ENCODE data around the gene LRP8. TPM values are rescaled to one million over a fixed set of nuclear protein-coding genes. Genes with fewer than 3 reads are reported as not detected.

LRP8 gene
- total RNA-seq, 1 experiment from 2014 or later = 16.1 TPM

GRCh38 chr1:53345996-53346813, 18.3 kb upstream of the LRP8 start:
- H3K4me3 ChIP-seq = no peak overlapping the region
- H3K27me3 ChIP-seq = no peaks in the 10 kb centered on the region
- no peaks in the 10 kb centered on the region for H3K36me3 ChIP-seq
- no peaks in the 10 kb centered on the region for H3K9me3 ChIP-seq
- no peak for DNase-seq

- Histone ChIP-seq H3K27me3 (no peaks in the 10 kb centered on the region), H3K9me3 (no peaks in the 10 kb centered on the region), H3K4me3 (no peak overlapping the region), H3K36me3 (no peaks in the 10 kb centered on the region)
- no peak for DNase-seq
These were observed 17.3 kb upstream of the LRP8 start for GRCh38 chr1:53344921-53345838.

GRCh38 chr1:53343831-53344668, 16.2 kb upstream of the LRP8 start:
- no peak overlapping the region for H3K4me3 ChIP-seq
- H3K27me3 ChIP-seq = no peaks in the 10 kb centered on the region

GRCh38 chr1:53342735-53343470, 15.0 kb upstream of the LRP8 start:
- no peaks in the 10 kb centered on the region for H3K27me3 ChIP-seq
- no peak for DNase-seq
- H3K4me3 ChIP-seq = no peak overlapping the region
- no peaks in the 10 kb centered on the region for H3K36me3 ChIP-seq
- no peaks in the 10 kb centered on the region for H3K9me3 ChIP-seq

More at GRCh38 chr1:53343831-53344668, 16.2 kb upstream of the LRP8 start:
- no peak for DNase-seq
- Histone ChIP-seq H3K9me3 (no peaks in the 10 kb centered on the region), H3K36me3 (no peaks in the 10 kb centered on the region)

GRCh38 chr1:53341961-53342707, 14.3 kb upstream of the LRP8 start:
- Histone ChIP-seq H3K27me3 (no peaks in the 10 kb centered on the region), H3K9me3 (no peaks in the 10 kb centered on the region), H3K36me3 (no peaks in the 10 kb centered on the region), H3K4me3 (no peak overlapping the region)
- no peak for DNase-seq

- Histone ChIP-seq H3K27me3 (no peaks in the 10 kb centered on the region), H3K36me3 (no peaks in the 10 kb centered on the region), H3K4me3 (no peak overlapping the region), H3K9me3 (no peaks in the 10 kb centered on the region)
- DNase-seq = no peak
These were observed 13.6 kb upstream of the LRP8 start for GRCh38 chr1:53341521-53341895.

GRCh38 chr1:53340660-53341520, 13.0 kb upstream of the LRP8 start:
- no peaks in the 10 kb centered on the region for H3K36me3 ChIP-seq
- no peak for DNase-seq
- H3K9me3 ChIP-seq = no peaks in the 10 kb centered on the region
- no peak overlapping the region for H3K4me3 ChIP-seq
- no peaks in the 10 kb centered on the region; the same call in 1 of the 2 replicates for H3K27me3 ChIP-seq

- H3K27me3 ChIP-seq = no peaks in the 10 kb centered on the region; the same call in 1 of the 2 replicates
- DNase-seq = no peak
- H3K9me3 ChIP-seq = no peaks in the 10 kb centered on the region
- H3K36me3 ChIP-seq = no peaks in the 10 kb centered on the region
- H3K4me3 ChIP-seq = no peak overlapping the region
These were observed 12.1 kb upstream of the LRP8 start for GRCh38 chr1:53339736-53340635.

GRCh38 chr1:53338423-53338822, 10.6 kb upstream of the LRP8 start:
- H3K9me3 ChIP-seq = no peaks in the 10 kb centered on the region
- H3K36me3 ChIP-seq = no peaks in the 10 kb centered on the region
- no peak for DNase-seq
- H3K27me3 ChIP-seq = no peaks in the 10 kb centered on the region; the same call in 1 of the 2 replicates
- no peak overlapping the region for H3K4me3 ChIP-seq

- H3K4me3 ChIP-seq = no peak overlapping the region
- H3K36me3 ChIP-seq = no peaks in the 10 kb centered on the region
- DNase-seq = no peak
- H3K9me3 ChIP-seq = no peaks in the 10 kb centered on the region
- no peaks in the 10 kb centered on the region; the same call in 1 of the 2 replicates for H3K27me3 ChIP-seq
These were observed 9.6 kb upstream of the LRP8 start for GRCh38 chr1:53337499-53337898.

GRCh38 chr1:53336146-53336545, 8.3 kb upstream of the LRP8 start:
- H3K27me3 ChIP-seq = no peaks in the 10 kb centered on the region; the same call in 1 of the 2 replicates
- H3K4me3 ChIP-seq = no peak overlapping the region
- H3K36me3 ChIP-seq = no peaks in the 10 kb centered on the region
- no peaks in the 10 kb centered on the region for H3K9me3 ChIP-seq
- DNase-seq = no peak

GRCh38 chr1:53335661-53336060, 7.8 kb upstream of the LRP8 start:
- DNase-seq = no peak
- Histone ChIP-seq H3K27me3 (no peaks in the 10 kb centered on the region; the same call in 1 of the 2 replicates), H3K36me3 (no peaks in the 10 kb centered on the region), H3K9me3 (no peaks in the 10 kb centered on the region), H3K4me3 (no peak overlapping the region)

- no peak overlapping the region for H3K4me3 ChIP-seq
- no peaks in the 10 kb centered on the region for H3K9me3 ChIP-seq
- H3K36me3 ChIP-seq = no peaks in the 10 kb centered on the region
- H3K27me3 ChIP-seq = no peaks in the 10 kb centered on the region; the same call in 1 of the 2 replicates
- no peak for DNase-seq
These were observed 6.9 kb upstream of the LRP8 start for GRCh38 chr1:53334781-53335180.

- H3K9me3 ChIP-seq = no peaks in the 10 kb centered on the region
- DNase-seq = no peak
- no peaks in the 10 kb centered on the region for H3K36me3 ChIP-seq
- H3K27me3 ChIP-seq = no peaks in the 10 kb centered on the region; the same call in 1 of the 2 replicates
- H3K4me3 ChIP-seq = no peak overlapping the region
These were observed 6.4 kb upstream of the LRP8 start for GRCh38 chr1:53334312-53334711.

All from MG63 (cell line).